ENCODE data around the gene MALL.
"Not testable (repeated sequence)": the region's sequence is repeated elsewhere in the genome, so short reads cannot be mapped to it uniquely, and the experiment has no call there.

MALL gene

DNA sequence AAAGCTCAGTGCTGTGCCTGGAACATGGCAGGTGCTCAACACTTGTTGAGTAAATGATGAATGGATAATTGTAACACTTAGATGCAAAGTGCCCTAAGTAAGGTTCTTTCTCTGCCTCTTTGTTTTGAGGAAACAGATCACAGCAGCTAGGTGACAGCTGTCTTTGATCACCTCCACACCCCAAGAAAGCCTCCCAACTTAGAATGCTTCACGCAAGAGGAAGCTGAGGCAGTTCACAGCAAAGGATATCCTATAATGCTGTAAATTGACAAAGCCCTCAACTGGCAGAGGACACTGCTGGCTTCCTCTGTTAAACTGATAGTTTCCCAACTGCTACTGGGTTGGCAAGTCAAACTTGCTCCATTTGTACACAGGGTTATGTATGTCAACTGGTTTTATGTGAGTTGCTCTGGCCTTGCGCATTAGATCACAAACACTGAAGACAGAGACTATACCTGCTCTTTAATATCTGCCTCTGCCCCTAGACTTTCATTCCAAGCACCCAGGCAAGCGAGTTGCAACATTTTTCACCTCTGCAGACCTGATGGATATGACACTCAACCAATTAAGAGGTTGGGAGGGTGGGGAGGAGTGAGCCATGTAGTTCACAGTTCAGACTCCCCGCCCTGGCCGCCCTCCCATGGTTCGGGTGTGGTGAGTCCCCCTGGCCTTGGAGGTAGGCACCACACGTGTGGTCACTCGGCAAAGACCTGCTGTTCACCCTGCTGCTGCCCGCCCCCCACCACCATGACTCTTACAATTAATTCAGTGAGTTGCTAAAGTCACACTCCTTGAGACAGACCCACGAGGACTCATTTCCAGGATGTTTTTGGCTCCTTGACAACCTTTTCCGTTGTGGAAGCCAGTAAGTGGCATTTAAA, 4.8 kb upstream of the MALL start:
- DNase-seq = no peak

DNA sequence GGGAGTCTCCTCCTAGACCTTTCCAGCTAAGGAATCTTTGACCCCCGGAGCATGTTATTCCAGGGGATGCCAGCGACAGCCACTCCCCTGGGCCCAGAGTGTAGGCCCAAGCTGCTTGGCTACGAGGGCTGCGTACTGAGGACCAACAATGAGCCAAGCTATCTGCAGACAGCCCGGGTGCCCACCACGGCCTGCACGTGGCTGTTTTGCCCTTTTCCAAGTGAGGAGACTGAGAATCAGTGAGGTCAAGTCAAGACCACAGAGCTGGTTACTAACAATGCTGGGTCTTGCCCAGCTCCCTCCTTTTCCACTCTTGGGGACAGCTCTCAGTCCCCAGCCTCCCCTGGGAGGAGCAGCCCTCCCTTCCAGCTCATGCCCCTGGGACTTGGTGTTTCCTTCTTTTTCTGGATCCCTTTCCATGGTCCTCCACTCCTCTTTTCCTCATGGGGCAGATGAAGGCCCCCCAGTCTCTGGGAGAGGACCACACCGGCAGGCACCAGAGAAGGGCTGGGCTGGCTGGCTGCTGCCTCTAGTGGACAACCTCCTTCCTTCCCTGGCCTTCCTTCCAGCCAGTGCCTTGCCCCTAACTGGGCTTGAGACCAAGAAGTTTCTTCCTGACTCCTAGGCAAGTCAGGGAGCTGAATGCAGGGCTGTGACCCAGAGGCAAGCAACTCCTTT, 550 bp upstream of the MALL start:
- DNase-seq = no peak

DNA sequence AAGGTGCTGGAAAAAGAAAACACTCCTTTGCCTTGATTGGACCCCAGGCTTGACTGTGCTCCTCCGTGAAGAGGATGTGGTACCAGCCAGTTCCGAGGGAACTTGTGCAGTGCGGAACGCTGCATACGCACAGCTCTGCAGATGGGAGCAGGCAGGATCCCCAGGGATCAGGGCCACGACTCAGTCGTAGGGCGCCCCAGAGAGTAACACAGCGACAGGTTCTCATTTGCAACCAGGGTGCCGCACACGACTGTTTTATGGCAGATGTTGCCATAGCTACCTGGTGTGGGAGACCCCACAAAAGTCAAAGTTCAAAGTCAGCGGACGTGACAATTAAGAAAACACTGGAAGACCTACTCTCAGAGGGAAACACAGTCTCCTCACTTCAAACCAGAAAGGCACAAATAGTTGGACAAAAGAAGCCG, 779 bp downstream of the MALL start:
- no peak for DNase-seq

DNA sequence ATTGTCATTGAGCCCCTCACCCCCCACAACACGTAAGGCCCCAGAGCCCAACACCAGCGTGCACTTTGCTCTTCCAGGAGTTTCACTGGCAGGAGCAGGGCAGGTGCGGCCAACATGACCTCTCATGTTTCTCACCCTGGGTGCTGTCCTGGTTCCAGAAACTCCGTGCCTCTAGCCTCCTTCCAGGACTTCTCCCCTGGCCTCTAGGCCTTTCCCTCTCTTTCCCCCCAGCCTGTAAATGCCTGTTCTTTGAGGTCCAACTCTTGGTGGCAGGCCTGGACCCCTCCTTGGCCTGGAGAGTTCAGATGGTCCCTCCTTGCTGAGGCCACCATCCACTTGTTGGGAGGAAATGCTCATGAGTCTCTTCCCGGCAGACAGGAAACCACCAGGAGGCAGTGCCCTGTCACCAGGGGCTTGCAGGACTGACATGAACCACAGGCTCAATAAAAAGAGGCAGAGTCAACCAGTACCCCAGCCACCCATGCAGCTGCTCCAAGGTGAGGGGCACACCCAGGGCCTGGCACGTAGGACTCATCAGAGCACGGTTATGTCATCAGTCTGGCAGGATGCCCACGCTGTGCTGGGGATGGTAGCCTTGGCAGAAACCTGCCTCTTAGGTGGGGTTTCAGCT, 1.5 kb downstream of the MALL start:
- no peak for DNase-seq

DNA sequence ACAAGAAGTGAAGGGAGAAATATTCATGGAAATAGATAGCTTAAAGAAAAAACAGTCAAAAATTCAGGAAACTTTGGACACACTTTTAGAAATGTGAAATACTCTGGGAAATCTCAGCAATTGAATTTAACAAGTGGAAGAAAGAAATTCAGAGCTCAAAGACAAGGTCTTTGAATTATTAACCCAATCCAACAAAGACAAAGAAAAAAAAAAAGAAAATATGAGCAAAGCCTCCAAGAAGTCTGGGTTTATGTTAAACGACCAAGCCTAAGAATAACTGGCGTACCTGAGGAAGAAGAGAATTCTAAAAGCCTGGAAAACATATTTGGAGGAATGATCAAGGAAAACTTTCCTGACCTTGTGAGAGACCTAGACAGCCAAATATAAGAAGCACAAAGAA, 7.3 kb downstream of the MALL start:
- not testable (repeated sequence) for DNase-seq

DNA sequence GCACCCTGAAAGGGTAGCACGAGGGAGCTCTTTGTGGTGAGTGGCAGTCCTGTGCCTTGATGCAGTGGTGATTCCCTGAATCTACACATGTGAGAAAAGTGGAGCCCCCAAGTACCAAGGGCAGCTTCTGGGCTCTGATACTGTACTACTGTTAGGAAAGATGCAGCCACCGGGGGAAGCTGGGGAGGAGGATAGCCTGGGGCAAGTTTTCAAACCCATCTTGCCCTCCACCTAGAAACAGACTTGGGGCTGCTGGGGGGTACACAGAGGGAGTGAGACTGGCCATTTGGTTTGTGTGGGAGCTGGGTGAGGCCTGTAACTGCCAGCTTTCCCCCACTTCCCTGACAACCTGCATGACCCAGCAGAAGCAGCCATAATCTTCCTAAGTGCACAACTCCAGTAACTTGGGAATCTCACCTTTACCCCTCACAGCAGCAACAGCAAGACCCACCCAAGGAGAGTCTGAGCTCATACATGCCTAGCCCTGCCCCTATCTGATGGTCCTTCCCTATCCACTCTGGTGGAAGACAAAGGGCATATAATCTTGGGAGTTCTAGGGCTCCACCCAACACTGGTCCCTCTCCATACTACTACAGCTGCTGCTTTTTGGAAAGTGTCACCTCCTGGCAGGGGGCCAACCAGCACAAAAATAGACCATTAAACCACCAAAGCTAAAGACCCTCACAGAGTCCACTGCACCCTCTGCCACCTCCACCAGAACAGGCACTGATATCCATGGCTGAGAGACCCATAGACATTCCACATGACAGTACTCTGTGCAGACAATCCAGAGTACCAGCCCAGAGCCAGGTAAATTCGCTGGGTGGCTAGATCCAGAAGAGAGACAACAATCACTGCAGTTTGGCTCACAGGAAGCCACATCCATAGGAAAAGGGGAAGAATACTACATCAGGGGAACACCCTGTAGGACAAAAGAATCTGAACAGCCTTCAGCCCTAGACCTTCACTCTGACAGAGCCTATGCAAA, 8.2 kb downstream of the MALL start:
- DNase-seq = no peak

DNA sequence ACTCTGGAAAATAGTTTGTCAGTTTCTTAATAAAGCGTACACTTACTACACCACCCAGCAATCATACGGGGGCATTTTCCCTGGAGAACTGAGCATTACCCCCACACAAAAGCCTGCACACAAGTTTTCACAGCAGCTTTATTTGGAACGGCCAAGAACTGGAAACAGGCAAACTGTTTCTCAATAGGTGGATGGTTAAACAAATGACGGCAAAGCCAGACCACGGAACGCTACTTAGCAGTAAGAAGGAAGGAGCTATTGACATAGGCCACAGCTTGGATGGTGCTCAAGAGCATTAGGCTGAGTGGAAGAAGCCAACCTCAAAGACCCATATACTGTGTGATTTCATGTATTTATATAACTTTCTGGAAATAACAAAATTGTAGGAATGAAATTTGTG, 9.0 kb downstream of the MALL start:
- no peak for DNase-seq

DNA sequence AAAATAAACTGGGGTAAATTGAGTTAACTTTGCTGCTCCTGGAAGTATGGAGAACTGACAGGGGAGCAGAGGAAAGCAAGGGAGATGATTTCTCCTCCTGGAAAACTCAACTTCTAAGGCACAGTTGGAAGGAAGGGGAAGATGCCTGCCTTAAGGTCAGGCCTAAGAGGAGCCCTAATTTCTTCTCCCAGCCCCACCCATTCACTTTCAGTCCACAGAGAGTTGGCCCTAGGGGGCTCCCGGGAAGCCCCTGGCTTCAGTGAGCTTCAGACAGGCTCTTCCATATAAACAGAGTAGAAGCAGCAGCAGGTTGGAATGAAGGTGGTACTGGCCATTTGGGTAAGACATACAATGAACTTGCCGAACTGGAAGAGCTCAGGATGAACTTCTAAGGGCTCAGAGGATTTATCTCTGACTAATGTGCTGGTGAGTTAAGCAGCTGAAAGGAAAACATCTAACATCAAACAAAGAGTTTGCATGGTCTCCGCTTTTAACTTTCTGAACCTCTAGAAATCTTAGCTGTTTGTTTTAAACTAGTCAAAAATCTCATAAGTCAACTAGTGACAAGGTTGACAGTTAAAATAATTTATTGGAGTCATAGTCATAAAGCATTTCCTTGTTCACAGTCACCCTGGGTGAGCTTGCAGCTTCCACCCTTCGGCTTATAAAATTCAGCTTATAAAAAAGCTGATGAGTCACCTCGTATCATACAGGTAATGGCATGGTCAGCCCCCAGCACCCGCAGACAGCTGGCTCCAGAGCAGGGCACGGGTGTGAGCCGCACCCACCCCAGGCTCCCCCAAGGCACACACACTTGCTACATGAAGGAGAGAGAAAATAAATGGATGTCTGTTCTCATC, 9.8 kb downstream of the MALL start:
- DNase-seq = no peak

DNA sequence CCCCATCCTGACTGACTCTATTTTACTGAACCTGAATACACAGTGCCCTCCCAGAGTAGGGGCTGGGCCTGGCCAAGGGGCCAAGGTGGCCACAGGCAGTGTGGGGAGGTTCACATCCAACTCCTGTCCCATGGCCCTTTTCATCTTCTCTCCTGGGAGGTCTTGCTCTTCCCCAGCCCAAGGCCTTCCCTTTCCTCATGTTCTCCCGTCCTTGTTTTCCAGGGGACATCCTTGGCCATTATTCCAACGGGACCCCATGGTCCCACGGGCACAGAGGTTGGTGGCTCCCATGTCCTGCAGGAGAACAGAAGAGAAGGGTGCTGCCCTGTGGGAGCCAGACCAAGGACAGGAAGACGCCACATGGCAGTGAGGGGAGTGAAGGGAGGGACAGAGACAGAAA, 10.4 kb downstream of the MALL start:
- DNase-seq = no peak

DNA sequence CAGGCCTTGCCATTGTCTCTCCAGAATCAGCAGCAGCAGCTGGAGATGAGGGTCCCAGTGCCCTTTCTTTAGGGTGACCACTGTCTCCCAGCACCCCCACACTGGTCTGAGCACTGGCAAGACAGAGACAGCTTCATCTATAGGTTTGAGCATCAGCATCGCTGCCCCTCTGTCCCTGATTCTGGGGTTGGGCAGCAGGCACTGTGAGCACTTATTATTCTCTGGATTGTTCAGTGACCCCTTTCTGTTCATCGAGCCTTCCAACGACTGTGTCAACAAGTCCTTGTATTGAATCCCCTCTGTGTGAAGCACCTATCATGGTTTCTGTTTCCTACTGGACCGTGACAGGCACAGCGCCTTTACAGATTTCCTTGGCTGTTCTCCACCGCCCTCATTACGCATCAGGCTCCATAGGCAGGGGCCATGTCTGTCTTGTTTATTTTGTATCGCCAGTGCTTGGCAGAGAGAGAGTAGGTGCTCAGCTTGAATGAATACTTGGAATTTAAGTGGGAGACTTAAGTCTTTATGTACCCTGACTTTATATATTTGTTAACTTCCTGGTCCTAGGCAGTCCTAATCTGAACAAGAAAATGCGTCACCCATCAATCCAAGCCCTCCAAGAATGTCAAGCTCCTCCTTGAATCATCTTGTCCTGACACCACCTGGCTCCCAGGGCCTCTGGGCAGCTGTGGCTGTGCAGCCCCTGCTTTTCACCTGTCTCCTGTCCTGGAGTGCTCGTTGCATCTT, 11.4 kb downstream of the MALL start:
- DNase-seq = no peak

DNA sequence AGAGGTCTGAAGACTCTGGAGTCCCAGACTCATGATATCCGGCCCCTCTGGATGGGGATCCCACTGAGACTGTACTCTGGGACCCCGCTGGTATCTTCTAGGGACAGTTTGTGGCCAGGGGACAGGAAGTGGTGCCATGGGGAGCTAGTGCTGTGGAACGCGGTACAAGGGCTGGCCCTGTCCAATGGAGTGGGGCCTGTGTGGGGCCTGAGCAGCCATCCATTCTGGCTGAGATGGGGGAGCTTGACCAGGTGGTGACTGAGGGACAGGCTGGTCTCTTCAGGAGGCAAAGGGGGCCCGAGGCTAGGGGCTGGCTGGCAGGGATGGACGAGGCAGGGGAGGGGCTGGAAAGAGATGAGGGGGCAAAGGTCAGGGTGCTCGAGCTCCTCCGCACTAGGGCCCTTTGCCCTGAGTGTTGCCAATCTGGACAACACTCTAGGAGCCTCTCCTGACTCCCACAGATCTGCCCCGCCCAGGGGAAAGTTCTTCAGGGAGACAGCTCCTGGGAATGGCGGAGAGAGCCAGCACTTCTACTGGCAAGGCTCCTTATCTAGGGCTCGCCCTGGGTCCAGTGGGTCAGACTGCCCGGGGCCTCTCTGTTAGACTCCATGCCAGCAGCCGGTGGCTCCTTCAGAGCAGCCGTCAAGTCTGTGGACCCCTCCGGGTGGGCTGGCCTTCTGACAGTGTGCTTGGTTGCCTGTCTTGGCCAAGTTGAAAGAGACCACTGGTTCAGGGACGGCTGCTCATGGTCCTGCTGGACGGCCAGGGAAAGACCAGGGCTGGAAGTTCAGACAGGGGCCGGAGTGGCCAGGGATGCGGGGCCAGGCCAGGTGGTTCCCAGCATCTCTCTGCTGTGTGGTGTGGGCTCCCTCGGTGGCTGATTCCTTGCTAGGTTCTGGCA, 12.3 kb downstream of the MALL start:
- no peak for DNase-seq

DNA sequence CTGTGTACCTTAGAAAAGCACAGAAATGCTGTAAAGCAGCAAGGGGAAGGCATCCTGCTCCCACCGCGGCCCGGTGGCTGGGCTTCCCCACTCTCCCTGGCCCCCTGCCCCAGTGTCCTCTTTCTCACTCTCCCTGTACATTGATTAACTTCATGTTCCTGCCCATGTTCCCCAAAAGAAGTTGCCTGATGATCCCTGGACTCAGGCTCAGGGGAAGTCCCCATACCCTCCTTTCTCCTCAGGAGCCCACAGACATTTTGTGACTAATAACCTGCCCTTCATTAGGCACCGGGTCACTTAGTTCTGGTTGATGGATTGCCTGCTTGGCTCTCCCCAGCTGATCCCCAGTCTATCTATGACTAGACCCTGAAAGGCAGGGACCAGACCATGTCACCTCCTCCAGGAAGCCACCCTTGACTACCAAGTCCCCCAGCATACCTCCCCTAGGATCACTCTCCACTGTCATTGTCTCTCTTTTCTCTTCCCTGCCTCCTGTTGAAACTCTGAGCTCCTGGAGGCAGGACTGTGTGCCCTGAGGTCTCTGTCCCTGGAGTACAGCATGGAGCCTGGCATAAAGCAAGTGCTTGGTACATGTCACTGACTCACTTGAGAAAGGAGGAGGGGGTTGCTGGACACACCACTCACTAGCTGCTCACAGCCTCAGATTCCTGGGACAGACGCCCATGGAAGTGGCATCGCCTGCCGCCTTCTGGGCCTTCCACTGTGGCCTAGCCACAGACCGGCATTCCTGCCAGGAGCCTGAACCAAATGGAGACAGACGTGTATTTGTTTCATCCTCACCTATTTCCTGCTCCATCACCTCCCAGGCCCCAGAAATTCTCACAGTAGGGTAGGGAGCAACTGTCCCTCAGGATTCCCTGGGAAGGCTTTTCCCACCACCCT, 13.5 kb downstream of the MALL start:
- no peak for DNase-seq

DNA sequence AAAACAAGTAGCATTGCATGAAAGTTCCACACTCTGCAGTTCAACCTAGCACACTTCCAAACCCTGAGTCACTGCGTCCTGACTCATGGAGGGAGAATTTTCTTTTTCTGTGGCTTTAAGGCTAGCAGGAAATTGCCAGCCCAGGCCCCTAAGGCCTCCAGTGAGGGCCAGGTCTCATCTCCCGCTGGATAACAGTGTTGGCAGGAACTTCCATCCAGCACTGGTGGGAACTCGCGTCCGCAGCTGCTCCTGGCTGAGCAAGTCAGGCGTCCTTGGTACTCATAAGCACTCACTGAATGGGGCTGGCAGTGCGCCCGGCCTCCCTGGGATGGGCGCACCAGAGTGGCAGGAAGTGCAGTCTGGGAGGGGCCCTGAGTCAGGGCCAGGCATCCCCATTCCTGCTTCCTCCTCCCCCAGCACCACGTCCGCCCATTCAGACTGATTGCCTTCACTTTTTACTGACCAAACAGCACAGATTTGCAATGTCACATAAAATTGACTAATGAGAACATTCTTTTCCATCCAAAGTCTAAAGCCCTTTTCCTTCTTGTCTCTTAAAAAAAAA, 14.3 kb downstream of the MALL start:
- DNase-seq = no peak

DNA sequence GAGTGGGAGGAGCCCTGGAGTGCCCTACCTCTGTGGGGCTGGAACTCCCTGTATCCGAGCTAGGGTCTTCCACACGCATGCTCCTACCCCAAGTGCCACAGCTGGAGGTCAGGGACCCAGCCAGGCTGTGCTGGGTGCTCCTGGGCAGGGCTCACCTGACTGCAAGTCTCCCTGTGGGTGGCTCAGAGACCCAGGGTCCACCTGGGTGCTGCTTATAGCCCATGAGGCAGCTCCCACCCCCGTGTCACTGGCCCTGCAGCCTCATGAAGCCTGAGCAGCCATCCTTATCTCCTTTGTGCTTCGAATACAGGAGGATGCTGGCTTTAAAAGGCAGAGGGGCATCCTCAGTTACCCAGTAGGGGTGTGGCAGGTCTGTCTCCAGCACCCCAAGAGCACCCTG, 14.7 kb downstream of the MALL start:
- DNase-seq = not testable (repeated sequence)

DNA sequence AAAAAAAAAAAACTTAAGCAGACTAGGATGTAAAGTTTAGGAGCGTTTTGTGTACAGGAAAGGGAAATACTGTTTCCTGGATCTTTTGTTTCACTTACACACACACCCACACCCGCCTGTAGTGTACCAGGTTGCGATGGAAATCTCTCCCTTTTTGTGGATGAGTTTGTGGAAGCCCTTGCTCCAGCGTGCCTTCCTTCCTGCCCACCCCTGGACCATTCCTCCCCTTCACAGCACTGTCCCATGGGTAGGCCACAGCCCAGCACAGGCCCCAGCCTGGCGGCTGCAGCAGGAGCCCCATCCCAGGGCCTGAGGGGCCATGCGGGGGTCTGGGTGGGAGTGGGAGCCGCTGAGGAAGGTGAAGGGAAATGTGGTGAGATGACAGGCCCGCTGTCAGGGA, 15.1 kb downstream of the MALL start:
- DNase-seq = no peak

DNA sequence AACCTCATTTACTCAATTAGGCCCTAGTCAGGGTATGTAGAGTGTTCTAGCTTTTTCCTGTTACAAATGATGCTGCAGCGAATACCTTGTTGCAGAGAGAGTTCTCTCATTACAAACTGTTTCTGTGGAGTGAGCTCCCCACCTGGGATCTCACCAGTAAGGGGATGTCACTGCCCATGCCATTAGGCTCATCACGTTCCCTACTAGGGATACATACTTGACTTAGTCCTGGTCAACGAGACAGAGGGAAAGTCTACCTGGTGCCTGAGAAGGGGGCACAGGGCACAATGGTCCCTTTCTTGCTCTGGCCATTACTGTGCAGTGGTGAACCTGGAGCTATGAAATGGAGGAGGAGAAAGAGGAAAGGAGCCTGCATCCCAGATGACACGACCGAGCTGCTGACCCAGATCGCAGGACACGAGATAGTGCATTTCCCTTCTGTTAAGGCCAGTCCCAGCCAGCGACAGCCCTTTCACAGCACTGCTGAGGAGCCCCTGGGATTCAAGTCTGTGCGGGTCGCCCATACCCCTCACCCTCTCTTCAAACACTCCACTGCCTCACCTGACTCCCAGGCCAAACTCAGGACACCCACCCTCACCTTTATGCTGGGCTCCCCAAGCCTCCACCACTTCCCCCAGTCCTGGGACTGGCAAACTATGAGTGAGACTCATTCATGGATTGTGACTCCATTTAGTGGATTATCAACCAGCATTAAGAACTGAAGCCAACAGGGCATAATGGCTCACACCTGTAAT, 16.0 kb downstream of the MALL start:
- no peak for DNase-seq

DNA sequence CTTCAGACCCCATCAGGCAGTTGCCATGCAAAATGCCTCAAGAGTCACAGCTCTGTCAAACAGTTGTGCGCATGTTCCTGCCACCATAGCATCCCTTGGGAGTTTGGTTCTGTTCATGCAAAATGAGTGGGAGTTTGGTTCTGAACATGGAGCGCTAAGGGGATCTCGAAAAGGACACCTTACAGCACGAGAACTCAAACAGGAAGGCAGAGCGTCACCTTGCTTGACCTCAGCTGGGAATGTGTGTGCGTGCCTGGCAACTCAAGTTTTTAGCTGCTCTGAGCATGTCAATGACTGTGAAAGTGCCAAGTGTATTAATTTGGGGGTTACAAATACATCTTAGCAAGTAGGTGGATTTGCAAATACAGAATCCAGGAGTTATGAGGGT, 16.6 kb downstream of the MALL start:
- no peak for DNase-seq

Measured in SIG-M5 (cell line).